GM12864 (cell line): Measurements from ENCODE around the gene NSMF.

Experiments
- DNase-seq: peaks from one replicate; pipeline ENCODE4 v3.0.0-alpha.2; 2011; ENCODE audit warnings: low read depth
- H3K4me3 ChIP-seq: 2 replicates; pipeline ENCODE4 v1.5.1; 2011; ENCODE audit warnings: mild to moderate bottlenecking, low read depth, low read length, control low read depth
- CTCF ChIP-seq: IDR thresholded peaks from 2 replicates; pipeline ENCODE4 v1.5.1; 2011; ENCODE audit warnings: low read depth, mild to moderate bottlenecking, moderate library complexity, low read length, control low read depth, inconsistent platforms; ENCODE audit errors: missing control alignments

NSMF gene

GRCh38 chr9:137402746-137403145 is 56.4 kb downstream of the NSMF start:
- DNase-seq = no peak
- H3K4me3 ChIP-seq = no peak overlapping the region
- TF ChIP-seq CTCF = no peak

- TF ChIP-seq CTCF = no peak
- H3K4me3 ChIP-seq = no peak overlapping the region
- no peak for DNase-seq
Measured at GRCh38 chr9:137398561-137399468, 60.3 kb downstream of the NSMF start.

DNA sequence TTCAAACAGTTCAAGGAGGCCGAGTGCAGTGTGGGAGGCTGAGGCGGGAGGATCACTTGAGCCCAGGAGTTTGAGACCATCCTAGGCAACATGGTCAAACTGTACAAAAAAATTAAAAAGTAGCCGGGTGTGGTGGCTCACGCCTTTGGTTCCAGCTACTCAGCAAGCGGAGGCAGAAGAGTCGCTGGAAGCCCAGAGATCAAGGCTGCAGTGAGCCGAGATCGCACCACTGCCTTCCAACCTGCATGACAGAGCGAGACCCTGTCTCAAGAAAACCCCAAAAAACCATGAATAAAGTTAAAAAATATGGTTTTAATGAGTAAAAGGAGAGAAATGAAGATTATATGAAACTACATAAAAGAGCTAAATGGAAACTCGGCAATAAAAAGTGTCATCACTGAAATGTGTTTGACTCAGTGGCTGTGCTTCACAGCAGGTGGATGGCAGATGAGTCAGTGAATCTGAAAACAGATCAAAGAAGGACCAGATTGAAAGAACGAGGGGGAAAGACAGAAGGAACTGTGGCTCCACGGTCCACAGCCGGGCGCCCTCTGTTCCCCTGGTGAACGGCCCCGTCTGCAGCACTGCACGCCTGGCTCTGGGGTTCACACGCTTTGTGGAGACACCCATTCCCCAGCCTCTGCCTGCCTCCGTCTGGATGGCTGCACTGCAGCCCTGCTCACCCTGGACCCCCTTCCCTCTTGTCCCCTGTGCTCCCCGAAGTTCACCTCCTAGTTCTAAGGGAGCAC is 61.3 kb downstream of the NSMF start:
- H3K4me3 ChIP-seq = no peak overlapping the region
- no peak for TF ChIP-seq CTCF
- DNase-seq = no peak
